ENCODE results near the gene ATOX1.

DNA sequence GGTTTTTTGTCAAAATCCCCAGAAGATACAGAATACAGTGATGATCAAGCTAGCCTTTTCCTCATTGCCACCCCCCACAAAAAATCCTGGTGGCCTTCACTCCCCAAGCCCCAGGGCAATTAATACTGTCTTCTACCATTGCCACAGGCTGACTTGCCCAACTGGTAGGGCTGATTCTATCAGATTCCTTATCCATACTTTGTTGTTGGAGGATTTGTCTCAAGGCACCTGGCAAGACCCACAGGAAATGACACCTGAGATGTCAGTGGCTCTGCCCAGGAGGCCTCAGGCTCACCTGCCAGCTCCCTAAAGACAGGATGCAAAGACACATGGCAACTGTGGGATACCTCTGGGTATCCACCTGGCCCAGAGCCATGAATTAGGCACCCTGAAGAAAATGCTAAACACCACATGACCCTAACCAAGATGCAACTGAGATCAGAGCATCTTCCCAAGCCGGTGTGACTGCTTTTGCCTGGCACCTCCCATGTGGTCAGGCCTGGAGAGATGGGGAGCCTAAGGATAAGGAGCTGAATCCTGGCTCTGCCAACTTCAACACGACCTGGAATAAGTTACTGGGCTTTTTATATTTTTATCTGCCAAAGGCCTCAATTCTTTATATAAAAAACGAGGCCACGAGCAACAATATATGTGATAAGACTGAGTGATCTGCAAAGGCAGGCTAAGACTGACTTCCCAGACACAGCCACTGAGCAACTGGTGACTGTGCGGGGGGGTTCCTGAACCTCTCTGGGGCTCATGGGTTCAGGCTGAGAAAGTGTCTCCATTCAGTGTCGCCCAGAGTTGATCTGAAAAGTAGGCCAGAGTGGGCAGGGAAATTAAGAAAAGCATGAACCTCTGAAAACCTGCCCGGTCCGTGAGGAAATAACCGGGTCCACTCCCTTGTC, 944 bp downstream of the ATOX1 start:
- TF ChIP-seq, protein P1, sequence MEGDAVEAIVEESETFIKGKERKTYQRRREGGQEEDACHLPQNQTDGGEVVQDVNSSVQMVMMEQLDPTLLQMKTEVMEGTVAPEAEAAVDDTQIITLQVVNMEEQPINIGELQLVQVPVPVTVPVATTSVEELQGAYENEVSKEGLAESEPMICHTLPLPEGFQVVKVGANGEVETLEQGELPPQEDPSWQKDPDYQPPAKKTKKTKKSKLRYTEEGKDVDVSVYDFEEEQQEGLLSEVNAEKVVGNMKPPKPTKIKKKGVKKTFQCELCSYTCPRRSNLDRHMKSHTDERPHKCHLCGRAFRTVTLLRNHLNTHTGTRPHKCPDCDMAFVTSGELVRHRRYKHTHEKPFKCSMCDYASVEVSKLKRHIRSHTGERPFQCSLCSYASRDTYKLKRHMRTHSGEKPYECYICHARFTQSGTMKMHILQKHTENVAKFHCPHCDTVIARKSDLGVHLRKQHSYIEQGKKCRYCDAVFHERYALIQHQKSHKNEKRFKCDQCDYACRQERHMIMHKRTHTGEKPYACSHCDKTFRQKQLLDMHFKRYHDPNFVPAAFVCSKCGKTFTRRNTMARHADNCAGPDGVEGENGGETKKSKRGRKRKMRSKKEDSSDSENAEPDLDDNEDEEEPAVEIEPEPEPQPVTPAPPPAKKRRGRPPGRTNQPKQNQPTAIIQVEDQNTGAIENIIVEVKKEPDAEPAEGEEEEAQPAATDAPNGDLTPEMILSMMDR (conservative IDR thresholded peaks at IDR 0.05), result no peak
- TF ChIP-seq ZFX (IDR thresholded peaks at IDR 0.05), result no peak
